OCI-LY7 (cell line): ENCODE measurements around the gene RXRG. TPM values are rescaled to one million over a fixed set of nuclear protein-coding genes. Genes with fewer than 3 reads are reported as not detected.

Experiments used
- BruUV-seq: library from RNA; stranded (reverse); fragments of 400-500 nt; replicated peaks from 2 replicates; lab custom pipeline; 2021; lab: Mats Ljungman, UMichigan
- CTCF ChIA-PET: fragments of 300-600 bp; sonication (Branson Sonifier 250); formaldehyde crosslinking; loops from one replicate; lab custom pipeline; 2022; ENCODE audit warnings: antibody characterized with exemption; ENCODE audit not compliant: unreplicated experiment; lab: Charles Lee
- POLR2A ChIA-PET: fragments of 300-600 bp; sonication (Branson Sonifier 250); formaldehyde crosslinking; loops from one replicate; lab custom pipeline; 2022; ENCODE audit warnings: antibody characterized with exemption; lab: Charles Lee
- DNase-seq: peaks from one replicate; pipeline ENCODE4 v3.0.0-alpha.2; 2015; ENCODE audit warnings: low spot score
- H2AFZ ChIP-seq: fragments of 200-600 bp; sonication (generic), shearing (Covaris generic); 2 replicates; pipeline ENCODE4 v1.6.1; 2014; ENCODE audit warnings: mild to moderate bottlenecking, antibody characterized with exemption, low read length, moderate library complexity
- H3K27ac ChIP-seq: fragments of 200-600 bp; sonication (generic); 2 replicates; pipeline ENCODE4 v1.5.1; 2014; ENCODE audit warnings: mixed run types, low read depth, mild to moderate bottlenecking, moderate library complexity, low read length, inconsistent platforms; ENCODE audit not compliant: poor library complexity, severe bottlenecking
- H3K36me3 ChIP-seq: fragments of 200-600 bp; sonication (generic); 2 replicates; pipeline ENCODE4 v1.6.1; 2014; ENCODE audit warnings: mild to moderate bottlenecking, antibody characterized with exemption, low read length, moderate library complexity, mixed read lengths; ENCODE audit not compliant: insufficient read depth
- H3K4me1 ChIP-seq: fragments of 200-600 bp; sonication (generic); 2 replicates; pipeline ENCODE4 v1.5.1; 2014; ENCODE audit warnings: mild to moderate bottlenecking, low read length; ENCODE audit not compliant: insufficient read depth, poor library complexity, severe bottlenecking
- H3K4me2 ChIP-seq: fragments of 200-600 bp; sonication (generic); 2 replicates; pipeline ENCODE4 v1.6.1; 2014; ENCODE audit warnings: mild to moderate bottlenecking, low read length
- H3K4me3 ChIP-seq: fragments of 200-600 bp; sonication (generic); 2 replicates; pipeline ENCODE4 v1.5.1; 2014; ENCODE audit warnings: mild to moderate bottlenecking, low read depth, low read length; ENCODE audit not compliant: poor library complexity, severe bottlenecking
- H3K79me2 ChIP-seq: fragments of 200-600 bp; sonication (generic); 2 replicates; pipeline ENCODE4 v1.6.1; 2016; ENCODE audit warnings: low read depth, mild to moderate bottlenecking, low read length, moderate library complexity, mixed read lengths; ENCODE audit not compliant: insufficient read depth
- H3K9me2 ChIP-seq: fragments of 200-600 bp; sonication (generic); 2 replicates; pipeline ENCODE4 v1.6.1; 2016; ENCODE audit warnings: mild to moderate bottlenecking, low read length, mixed read lengths; ENCODE audit not compliant: insufficient read depth
- H3K9me3 ChIP-seq: fragments of 200-600 bp; sonication (generic); 2 replicates; pipeline ENCODE4 v1.6.1; 2014; ENCODE audit warnings: mild to moderate bottlenecking, mixed run types, low read length, mixed read lengths
- H4K20me1 ChIP-seq: fragments of 200-600 bp; sonication (generic); 2 replicates; pipeline ENCODE4 v1.6.1; 2014; ENCODE audit warnings: mild to moderate bottlenecking, antibody characterized with exemption, low read length, moderate library complexity, mixed read lengths; ENCODE audit not compliant: insufficient read depth
- CTCF ChIP-seq: fragments of 200-600 bp; sonication (generic); conservative IDR thresholded peaks from 2 replicates; pipeline ENCODE4 v1.5.1; 2014; ENCODE audit warnings: mild to moderate bottlenecking, antibody characterized with exemption, low read length, moderate library complexity, mixed read lengths
- EZH2phosphoT487 ChIP-seq: fragments of 200-600 bp; sonication (generic); IDR thresholded peaks from 2 replicates; pipeline ENCODE4 v1.6.1; 2018; ENCODE audit warnings: low read depth, borderline replicate concordance, mild to moderate bottlenecking, mixed run types, antibody characterized with exemption, low read length, moderate library complexity, mixed read lengths
- intact Hi-C: fragments of 100-400 bp; cut with micrococcal nuclease; formaldehyde crosslinking; loops from one replicate; pipeline ENCODE4 v1.10.0; 2022; ENCODE audit not compliant: unreplicated experiment
- total RNA-seq, 2 experiments: library from RNA; depleted of rRNA in 1 of 2; stranded (reverse); fragments of >200 nt in 1 of 2; shearing (Covaris generic) in 1 of 2; gene quantifications; 2 replicates each; pipeline ENCODE4 v1.2.3, GENCODE V29; 2014 to 2022

RXRG gene
- total RNA-seq, 2 experiments from 2014 or later = not detected

GRCh38 chr1:165439330-165439729 is 5.6 kb downstream of the RXRG start:
- CTCF ChIA-PET = no interaction called here
- POLR2A ChIA-PET = interaction anchor here (0.7 kb wide), 1 partner anchor 211 kb away, joined by 4 read pairs; no protein-coding TSS in a partner anchor

GRCh38 chr1:165436994-165437393 is 7.9 kb downstream of the RXRG start:
- no TSS peak for BruUV-seq

More at GRCh38 chr1:165439330-165439729, 5.6 kb downstream of the RXRG start:
- Histone ChIP-seq H3K27ac (no peak overlapping the region), H4K20me1 (no peaks in the 10 kb centered on the region), H3K9me3 (no peaks in the 10 kb centered on the region), H3K4me3 (no peak overlapping the region), H2AFZ (no peak overlapping the region), H3K9me2 (no peaks in the 10 kb centered on the region), H3K4me1 (no peaks in the 10 kb centered on the region), H3K4me2 (no peak overlapping the region), H3K36me3 (no peaks in the 10 kb centered on the region), H3K79me2 (no peaks in the 10 kb centered on the region)
- no TSS peak for BruUV-seq
- intact Hi-C loops = no loop called here
- TF ChIP-seq CTCF = no peak
- no peak for TF ChIP-seq EZH2phosphoT487
- no peak for DNase-seq

More at GRCh38 chr1:165436994-165437393, 7.9 kb downstream of the RXRG start:
- no peak for TF ChIP-seq EZH2phosphoT487
- no peak for TF ChIP-seq CTCF
- H3K9me3 ChIP-seq = no peaks in the 10 kb centered on the region
- H3K36me3 ChIP-seq = no peaks in the 10 kb centered on the region
- no peak overlapping the region for H3K27ac ChIP-seq
- POLR2A ChIA-PET = no interaction called here
- no peaks in the 10 kb centered on the region for H3K79me2 ChIP-seq
- H3K4me3 ChIP-seq = no peak overlapping the region
- H3K4me1 ChIP-seq = no peaks in the 10 kb centered on the region
- no peak overlapping the region for H2AFZ ChIP-seq
- intact Hi-C loops = no loop called here
- H4K20me1 ChIP-seq = no peaks in the 10 kb centered on the region
- no peaks in the 10 kb centered on the region for H3K9me2 ChIP-seq
- CTCF ChIA-PET = no interaction called here
- H3K4me2 ChIP-seq = no peak overlapping the region
- no peak for DNase-seq
